MM.1S (cell line): Measurements from ENCODE around the gene TNRC6C.

ENCODE experiments used
- EZH2 ChIP-seq: fragments of 300-600 bp; sonication (generic); optimal IDR thresholded peaks from 2 replicates; pipeline ENCODE3; 2017; ENCODE audit warnings: low read depth, mild to moderate bottlenecking, antibody characterized with exemption, low read length, mixed read lengths
- TF ChIP-seq, protein P1 (sequence below): fragments of 300-600 bp; sonication (generic); IDR thresholded peaks from 2 replicates; pipeline ENCODE4 v1.5.1; 2016; ENCODE audit warnings: antibody characterized with exemption, low read length, mixed read lengths

DNA sequence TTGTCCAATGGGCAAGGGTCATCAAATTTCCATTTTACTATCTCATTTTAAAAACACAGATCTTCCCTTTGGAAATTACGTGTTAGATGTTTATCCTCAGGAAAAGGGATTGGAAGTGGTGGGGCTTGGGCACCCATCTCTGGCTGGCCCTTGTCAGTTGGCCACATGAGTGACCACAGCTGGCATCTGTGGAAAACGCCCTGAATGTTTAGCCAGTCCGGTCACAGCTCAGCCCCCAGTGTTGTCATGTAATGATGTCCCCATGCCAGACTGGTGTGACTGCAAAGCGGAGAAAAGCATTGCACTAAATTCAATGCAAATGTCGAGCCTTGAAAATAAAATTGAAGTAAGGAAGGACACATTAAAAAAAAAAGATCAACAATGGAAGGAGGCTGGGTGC, 117.0 kb downstream of the TNRC6C start:
- TF ChIP-seq, protein P1, sequence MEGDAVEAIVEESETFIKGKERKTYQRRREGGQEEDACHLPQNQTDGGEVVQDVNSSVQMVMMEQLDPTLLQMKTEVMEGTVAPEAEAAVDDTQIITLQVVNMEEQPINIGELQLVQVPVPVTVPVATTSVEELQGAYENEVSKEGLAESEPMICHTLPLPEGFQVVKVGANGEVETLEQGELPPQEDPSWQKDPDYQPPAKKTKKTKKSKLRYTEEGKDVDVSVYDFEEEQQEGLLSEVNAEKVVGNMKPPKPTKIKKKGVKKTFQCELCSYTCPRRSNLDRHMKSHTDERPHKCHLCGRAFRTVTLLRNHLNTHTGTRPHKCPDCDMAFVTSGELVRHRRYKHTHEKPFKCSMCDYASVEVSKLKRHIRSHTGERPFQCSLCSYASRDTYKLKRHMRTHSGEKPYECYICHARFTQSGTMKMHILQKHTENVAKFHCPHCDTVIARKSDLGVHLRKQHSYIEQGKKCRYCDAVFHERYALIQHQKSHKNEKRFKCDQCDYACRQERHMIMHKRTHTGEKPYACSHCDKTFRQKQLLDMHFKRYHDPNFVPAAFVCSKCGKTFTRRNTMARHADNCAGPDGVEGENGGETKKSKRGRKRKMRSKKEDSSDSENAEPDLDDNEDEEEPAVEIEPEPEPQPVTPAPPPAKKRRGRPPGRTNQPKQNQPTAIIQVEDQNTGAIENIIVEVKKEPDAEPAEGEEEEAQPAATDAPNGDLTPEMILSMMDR, result no peak
- no peak for TF ChIP-seq EZH2
